HFFc6 (cell line): ENCODE data around the gene VDAC2. TPM values are rescaled to one million over a fixed set of nuclear protein-coding genes. Genes with fewer than 3 reads are reported as not detected.

Experiments used
- DNase-seq: peaks from one replicate; pipeline ENCODE4 v3.0.0-alpha.2; 2018
- H3K27ac Mint-ChIP-seq: 2 replicates; pipeline ENCODE4 v1.8.0; 2020; ENCODE audit warnings: mild to moderate bottlenecking, mixed read lengths
- H3K27me3 Mint-ChIP-seq: 2 replicates; pipeline ENCODE4 v1.8.0; 2021; ENCODE audit warnings: mild to moderate bottlenecking, moderate library complexity, mixed read lengths; ENCODE audit not compliant: insufficient read depth
- H3K36me3 Mint-ChIP-seq: 2 replicates; pipeline ENCODE4 v1.8.0; 2021; ENCODE audit warnings: low read depth, mixed read lengths
- H3K4me1 Mint-ChIP-seq: 2 replicates; pipeline ENCODE4 v1.8.0; 2020; ENCODE audit warnings: low read depth, mixed read lengths
- H3K4me3 Mint-ChIP-seq: 2 replicates; pipeline ENCODE4 v1.8.0; 2020; ENCODE audit warnings: mild to moderate bottlenecking, moderate library complexity, mixed read lengths
- H3K9me3 Mint-ChIP-seq: 2 replicates; pipeline ENCODE4 v1.8.0; 2020; ENCODE audit warnings: mild to moderate bottlenecking, mixed read lengths
- CTCF ChIP-seq: fragments of 200-600 bp; sonication (generic); IDR thresholded peaks from 2 replicates; pipeline ENCODE4 v1.5.0; 2021; ENCODE audit warnings: antibody characterized with exemption, mild to moderate bottlenecking
- total RNA-seq, 6 experiments: library from RNA; stranded (reverse); fragmentation: NEBNext Ultra II Directional; extraction: Animal tissue kit (Norgen Biotek cat#: 25700); gene quantifications; 2 replicates in 1 of 6; 3 replicates in 5 of 6; pipeline ENCODE4 v1.2.3, GENCODE V29; 2021

The VDAC2 gene
- total RNA-seq, 6 experiments from 2014 or later = 213 to 248 (median 223) TPM

- H3K4me1 Mint-ChIP-seq = peaks cover 14% of the 10 kb centered on the region
- H3K4me3 Mint-ChIP-seq = no peak overlapping the region
- H3K36me3 Mint-ChIP-seq = peaks cover 21% of the 10 kb centered on the region
- H3K27me3 Mint-ChIP-seq = no peaks in the 10 kb centered on the region; the same call in 1 of the 2 replicates
- no peak for TF ChIP-seq CTCF
- no peak for DNase-seq
- no peak overlapping the region for H3K27ac Mint-ChIP-seq
- no peaks in the 10 kb centered on the region for H3K9me3 Mint-ChIP-seq
These were observed 35.5 kb upstream of the VDAC2 start for GRCh38 chr10:75175046-75175445.

DNA sequence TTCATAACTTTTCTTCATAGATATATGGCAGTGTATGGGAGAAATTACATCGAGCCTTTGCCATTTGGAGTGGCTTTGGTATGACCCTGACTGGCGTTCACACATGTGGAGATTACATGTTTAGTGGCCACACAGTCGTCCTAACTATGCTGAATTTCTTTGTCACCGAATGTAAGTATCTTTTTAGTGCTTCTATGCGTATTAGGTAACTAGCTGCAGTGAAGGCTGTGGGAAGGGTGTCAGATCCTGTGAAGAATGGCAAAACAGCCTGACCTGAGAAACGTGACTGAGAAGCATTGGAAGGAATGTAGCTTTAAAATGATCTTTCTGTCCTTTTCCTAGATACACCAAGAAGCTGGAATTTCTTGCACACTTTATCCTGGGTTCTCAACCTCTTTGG is 34.5 kb upstream of the VDAC2 start:
- H3K9me3 Mint-ChIP-seq = no peaks in the 10 kb centered on the region
- peaks cover 21% of the 10 kb centered on the region for H3K36me3 Mint-ChIP-seq
- no peak for DNase-seq
- no peak overlapping the region for H3K4me3 Mint-ChIP-seq
- no peak for TF ChIP-seq CTCF
- H3K27ac Mint-ChIP-seq = no peak overlapping the region
- no peaks in the 10 kb centered on the region; the same call in 1 of the 2 replicates for H3K27me3 Mint-ChIP-seq
- peaks cover 24% of the 10 kb centered on the region for H3K4me1 Mint-ChIP-seq

- no peak overlapping the region for H3K27ac Mint-ChIP-seq
- no peak overlapping the region for H3K4me3 Mint-ChIP-seq
- peaks cover 29% of the 10 kb centered on the region for H3K4me1 Mint-ChIP-seq
These were observed 33.9 kb upstream of the VDAC2 start for GRCh38 chr10:75176736-75177135.

GRCh38 chr10:75179657-75180177 is 30.9 kb upstream of the VDAC2 start:
- no peak for DNase-seq
- Mint-ChIP-seq H3K27me3 (no peaks in the 10 kb centered on the region; the same call in 1 of the 2 replicates), H3K36me3 (peaks cover 20% of the 10 kb centered on the region), H3K9me3 (no peaks in the 10 kb centered on the region), H3K4me3 (no peak overlapping the region), H3K4me1 (peaks cover 29% of the 10 kb centered on the region), H3K27ac (no peak overlapping the region)
- no peak for TF ChIP-seq CTCF

More at GRCh38 chr10:75176736-75177135, 33.9 kb upstream of the VDAC2 start:
- H3K27me3 Mint-ChIP-seq = no peaks in the 10 kb centered on the region; the same call in 1 of the 2 replicates
- no peaks in the 10 kb centered on the region for H3K9me3 Mint-ChIP-seq
- DNase-seq = no peak
- TF ChIP-seq CTCF = no peak
- peaks cover 21% of the 10 kb centered on the region for H3K36me3 Mint-ChIP-seq

DNA sequence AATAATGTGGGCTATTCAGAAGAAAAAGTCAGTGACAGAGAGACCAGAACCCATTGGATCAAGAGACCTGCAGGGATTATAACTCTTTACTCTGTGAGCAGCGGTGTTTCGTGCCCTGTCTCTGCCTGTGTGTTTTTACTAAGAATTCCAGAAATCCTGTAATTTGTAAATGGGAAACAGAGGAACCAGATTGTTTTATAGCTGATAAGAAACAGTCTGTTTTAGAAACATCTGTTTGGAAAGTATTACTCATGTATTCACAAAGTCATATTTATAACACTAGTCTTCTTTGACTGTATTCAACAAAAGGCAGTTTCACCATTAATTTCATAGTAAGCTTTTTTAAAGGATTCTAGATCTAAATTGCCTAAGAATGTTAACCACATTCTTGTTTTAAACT is 30.0 kb upstream of the VDAC2 start:
- peaks cover 29% of the 10 kb centered on the region for H3K4me1 Mint-ChIP-seq
- H3K9me3 Mint-ChIP-seq = no peaks in the 10 kb centered on the region
- DNase-seq = no peak
- peaks cover 15% of the 10 kb centered on the region for H3K36me3 Mint-ChIP-seq
- no peaks in the 10 kb centered on the region for H3K27me3 Mint-ChIP-seq
- H3K27ac Mint-ChIP-seq = no peak overlapping the region
- no peak for TF ChIP-seq CTCF
- H3K4me3 Mint-ChIP-seq = no peak overlapping the region
